Naive thymus-derived CD8-positive, alpha-beta T cell (primary cell): ENCODE measurements around the gene CCR4. TPM values are rescaled to one million over a fixed set of nuclear protein-coding genes. Genes with fewer than 3 reads are reported as not detected.
A peak's percentile ranks its signal among the peaks of the same experiment; 100 is the strongest.

Source experiments
- ATAC-seq, 2 donors: fragments of 150-1000 bp; cut with Tn5 transposase in 1 of 2; sonication (Bioruptor Pico), chemical (Tn5 transposase) in 1 of 2; 1 replicate in 1 of 2; 2 replicates in 1 of 2; pipeline ENCODE4 v1.10.0; 2021; ENCODE audit warnings: mild to moderate bottlenecking in 2 of 2, moderate library complexity in 2 of 2
- POLR2A ChIA-PET: fragments of 350-600 bp; sonication (Branson Sonifier 250); formaldehyde crosslinking; loops from one replicate; lab custom pipeline; 2021; ENCODE audit warnings: antibody characterized with exemption; lab: Charles Lee
- DNase-seq, 10 donors: peaks; one replicate each; pipeline versions ENCODE4 v3.0.0 to v3.0.0-alpha.2; 2020 to 2022
- H3K27ac Mint-ChIP-seq, 10 donors: one replicate each; pipeline ENCODE4 v1.8.0; 2020 to 2022; ENCODE audit warnings: mild to moderate bottlenecking in 10 of 10, mixed read lengths in 10 of 10, moderate library complexity in 4 of 10, inconsistent platforms in 1 of 10
- H3K27me3 Mint-ChIP-seq, 5 donors: one replicate each; pipeline ENCODE4 v1.8.0; 2021 to 2022; ENCODE audit warnings: mixed read lengths in 5 of 5
- H3K36me3 Mint-ChIP-seq, 3 donors: one replicate each; pipeline ENCODE4 v1.8.0; 2020 to 2022; ENCODE audit warnings: mixed read lengths in 3 of 3, mild to moderate bottlenecking in 2 of 3, inconsistent platforms in 1 of 3
- H3K4me1 Mint-ChIP-seq, 4 donors: one replicate each; pipeline ENCODE4 v1.8.0; 2021 to 2022; ENCODE audit warnings: mixed read lengths in 4 of 4
- H3K4me3 Mint-ChIP-seq, 10 donors: one replicate each; pipeline ENCODE4 v1.8.0; 2020 to 2022; ENCODE audit warnings: mild to moderate bottlenecking in 10 of 10, mixed read lengths in 10 of 10, moderate library complexity in 6 of 10, inconsistent platforms in 1 of 10
- H3K9me3 Mint-ChIP-seq, 9 donors: one replicate each; pipeline ENCODE4 v1.8.0; 2020 to 2022; ENCODE audit warnings: mixed read lengths in 9 of 9, mild to moderate bottlenecking in 3 of 9, inconsistent platforms in 1 of 9, moderate library complexity in 1 of 9
- polyA plus RNA-seq, 3 donors: library from polyadenylated mRNA; unstranded; fragments of 300-500 nt; fragmentation: Illumina TruSeq; gene quantifications; one replicate each; pipeline ENCODE4 v1.2.3, GENCODE V29; 2021
- total RNA-seq, 8 experiments: library from RNA in 2 of 8; stranded (reverse) in 2 of 8; gene quantifications; one replicate each; pipeline ENCODE4 v1.2.3 and lab custom pipeline; 2021 to 2026

CCR4 gene
- total and polyA plus RNA-seq, 5 experiments from 2014 or later, result 0.09 to 0.23 (median 0.13) TPM; not detected in 1

DNA sequence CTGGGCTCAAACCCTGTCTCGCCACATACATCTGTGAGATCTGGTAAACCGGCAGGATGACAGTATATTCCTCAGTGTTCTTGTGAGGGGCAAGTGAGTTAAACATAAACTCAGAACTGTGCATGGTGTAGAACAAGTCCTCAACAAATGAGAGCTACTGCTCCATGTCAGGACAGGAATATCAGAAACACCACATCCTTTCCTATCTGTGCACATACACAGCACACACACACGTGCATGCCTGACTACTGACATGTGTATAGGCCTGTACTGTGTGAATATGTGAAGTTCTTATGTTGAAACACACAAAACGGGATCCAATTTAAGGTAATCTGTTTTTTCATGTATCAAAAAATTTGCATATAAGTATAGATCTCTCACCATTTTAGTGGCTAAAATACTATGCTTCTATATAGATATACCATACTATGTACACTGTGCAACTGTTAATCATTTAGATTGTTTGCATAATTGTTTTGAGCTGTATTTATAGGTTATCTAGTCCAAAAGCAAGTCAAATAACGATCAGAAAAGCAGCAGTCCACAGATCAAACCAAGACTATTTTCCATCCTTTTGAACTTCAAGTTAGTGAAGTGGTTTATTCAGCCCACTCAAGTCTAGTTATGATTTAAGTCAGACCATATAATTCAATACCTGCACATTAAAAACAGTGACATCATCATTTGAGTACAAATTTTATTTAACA lies 44.8 kb downstream of the CCR4 start:
- POLR2A ChIA-PET, result interaction anchor here (0.7 kb wide), 1 partner anchor 12 kb away, joined by 3 read pairs; no protein-coding TSS in a partner anchor
- Mint-ChIP-seq H3K27ac (peak overlapping the region in 4 of 10 donors; percentile 4 to 45 (median 28)), H3K27me3 (no peaks in the 10 kb centered on the region), H3K4me1 (peaks cover 5 to 31% (median 12%) of the 10 kb centered on the region in 4 donors), H3K36me3 (peaks cover 0 to 16% (median 8%) of the 10 kb centered on the region in 3 donors), H3K4me3 (no peak overlapping the region), H3K9me3 (no peaks in the 10 kb centered on the region)
- no peak for ATAC-seq
- no peak for DNase-seq

DNA sequence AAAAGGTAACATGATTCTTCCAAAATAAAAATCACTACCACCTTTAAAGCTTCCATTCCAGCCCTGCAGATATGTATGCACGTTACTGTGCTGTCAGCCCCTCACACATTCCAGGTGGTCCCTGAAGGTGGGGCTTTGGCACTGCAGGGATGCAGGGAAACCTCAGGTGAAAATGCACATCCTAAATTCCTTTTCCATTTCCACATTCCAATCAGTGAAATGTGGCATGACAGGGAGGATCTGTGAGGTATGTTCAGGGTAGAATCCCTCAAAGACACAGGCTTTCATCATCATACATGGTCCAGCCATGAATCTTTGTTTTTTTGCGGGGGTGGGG lies 45.3 kb downstream of the CCR4 start:
- Mint-ChIP-seq H3K4me1 (peaks cover 5 to 33% (median 12%) of the 10 kb centered on the region in 4 donors), H3K4me3 (no peak overlapping the region), H3K27me3 (no peaks in the 10 kb centered on the region), H3K27ac (peak overlapping the region in 1 of 10 donors; percentile 45), H3K36me3 (peaks cover 0 to 17% (median 10%) of the 10 kb centered on the region in 3 donors), H3K9me3 (no peaks in the 10 kb centered on the region)
- DNase-seq (no peak), ATAC-seq (no peak)
- POLR2A ChIA-PET, result interaction anchor here (0.7 kb wide), 1 partner anchor 11 kb away, joined by 3 read pairs; no protein-coding TSS in a partner anchor

DNA sequence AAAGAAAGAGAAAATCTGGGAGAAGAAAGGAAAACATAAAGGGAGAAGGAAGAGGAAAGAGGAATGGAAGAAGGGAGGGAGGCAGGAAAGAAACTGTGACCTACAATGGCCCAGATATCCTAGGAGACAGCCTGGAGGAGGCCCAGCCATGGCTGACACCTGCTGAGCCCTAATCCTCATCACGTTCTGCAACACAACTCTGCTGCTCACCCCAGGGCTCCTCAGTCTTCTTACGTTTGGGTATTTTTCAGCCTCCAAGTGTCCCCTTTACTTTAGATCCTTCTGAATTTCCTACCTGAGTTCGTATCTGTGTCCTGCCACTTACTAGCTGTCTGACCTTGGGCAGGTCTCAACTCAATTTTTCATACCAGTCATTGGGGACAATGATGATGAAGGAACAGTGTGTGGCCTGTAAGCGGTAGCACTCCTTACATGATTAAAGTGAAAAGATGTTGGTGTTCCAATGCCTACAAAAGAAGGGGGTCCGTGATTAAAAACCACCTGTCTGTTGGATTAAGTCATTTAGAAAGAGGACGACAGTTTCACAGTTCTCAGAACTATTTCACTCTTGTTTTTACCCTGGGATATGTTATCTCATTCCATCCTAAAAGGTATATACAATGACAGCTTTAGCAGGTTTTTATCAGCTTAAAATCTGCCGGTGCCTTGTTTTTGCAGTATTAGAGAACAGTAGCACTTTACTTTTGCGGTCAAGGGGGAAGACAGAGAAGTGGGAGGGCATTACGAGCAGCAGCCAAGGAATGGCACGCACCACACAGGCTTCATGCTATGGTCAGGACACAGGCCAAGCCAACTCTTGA lies 47.4 kb downstream of the CCR4 start:
- H3K4me1 Mint-ChIP-seq, result peaks cover 5 to 30% (median 11%) of the 10 kb centered on the region in 4 donors
- no peaks in the 10 kb centered on the region for H3K27me3 Mint-ChIP-seq
- peaks cover 0 to 26% (median 13%) of the 10 kb centered on the region in 3 donors for H3K36me3 Mint-ChIP-seq
- ATAC-seq, result no peak
- no peak overlapping the region for H3K4me3 Mint-ChIP-seq
- peak overlapping the region in 5 of 10 donors; percentile 2 to 60 (median 21) for H3K27ac Mint-ChIP-seq
- POLR2A ChIA-PET, result no interaction called here
- DNase-seq, result no peak
- H3K9me3 Mint-ChIP-seq, result no peaks in the 10 kb centered on the region

DNA sequence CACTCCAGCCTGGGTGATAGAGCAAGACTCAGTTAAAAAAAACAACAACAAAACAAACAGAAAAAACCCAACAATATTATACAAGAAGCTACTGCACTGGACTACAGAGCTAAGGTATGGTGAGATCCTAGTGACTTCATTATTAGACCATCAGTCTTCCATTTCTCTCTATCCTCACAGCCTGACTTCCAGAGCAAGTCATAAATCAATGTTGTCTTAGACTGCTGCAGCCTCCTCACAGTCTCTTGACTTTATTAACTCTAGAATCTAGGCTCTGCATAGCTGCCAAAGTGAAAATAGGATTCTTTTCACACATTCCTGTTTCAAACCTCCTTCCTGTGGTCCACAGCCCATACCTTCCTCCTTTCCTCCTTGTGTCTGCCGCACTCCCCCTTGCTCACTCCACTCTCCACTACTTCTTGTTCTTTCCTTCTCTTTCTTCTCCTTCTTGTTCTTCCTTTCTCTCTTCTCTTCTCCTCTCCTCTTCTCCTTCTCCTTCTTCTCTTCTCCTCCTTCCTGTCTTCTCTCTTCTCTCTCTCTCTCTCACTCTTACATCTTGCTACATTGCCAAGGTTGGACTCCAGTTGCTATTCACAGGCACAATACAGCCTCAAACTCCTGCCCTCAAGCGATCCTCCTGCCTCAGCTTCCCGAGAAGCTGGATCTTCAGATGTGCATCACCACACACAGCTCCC lies 49.4 kb downstream of the CCR4 start:
- DNase-seq, result no peak
- POLR2A ChIA-PET, result no interaction called here
- no peak for ATAC-seq
- no peak overlapping the region for H3K4me3 Mint-ChIP-seq
- H3K4me1 Mint-ChIP-seq, result peaks cover 5 to 29% (median 11%) of the 10 kb centered on the region in 4 donors
- H3K27me3 Mint-ChIP-seq, result no peaks in the 10 kb centered on the region
- H3K27ac Mint-ChIP-seq, result peak overlapping the region in 2 of 10 donors; percentile 20 to 27
- H3K36me3 Mint-ChIP-seq, result peaks cover 0 to 31% (median 30%) of the 10 kb centered on the region in 3 donors
- H3K9me3 Mint-ChIP-seq, result no peaks in the 10 kb centered on the region

DNA sequence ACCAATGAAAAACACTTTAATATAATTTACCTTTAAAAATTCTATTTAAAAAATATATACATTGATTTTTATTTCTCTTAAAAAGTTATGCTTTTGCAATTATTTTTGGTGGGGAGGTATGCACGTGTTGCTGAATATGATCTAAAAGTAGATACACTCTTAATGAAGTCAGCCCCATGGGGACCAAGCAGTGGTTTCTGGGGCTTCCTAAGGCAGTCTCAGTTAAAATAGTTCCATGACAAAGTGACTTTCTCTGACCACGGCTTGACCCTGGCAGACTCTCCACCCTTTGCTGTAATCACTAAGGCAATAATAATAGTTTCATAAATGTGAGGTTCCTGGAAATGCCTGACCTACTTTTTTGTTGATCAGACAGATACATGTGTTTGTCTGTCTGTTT lies 50.4 kb downstream of the CCR4 start:
- POLR2A ChIA-PET, result no interaction called here
- no peak overlapping the region for H3K4me3 Mint-ChIP-seq
- H3K9me3 Mint-ChIP-seq, result no peaks in the 10 kb centered on the region
- H3K4me1 Mint-ChIP-seq, result peaks cover 3 to 21% (median 4%) of the 10 kb centered on the region in 4 donors
- no peaks in the 10 kb centered on the region for H3K27me3 Mint-ChIP-seq
- ATAC-seq (no peak), DNase-seq (no peak)
- H3K27ac Mint-ChIP-seq, result no peak overlapping the region
- H3K36me3 Mint-ChIP-seq, result peaks cover 0 to 35% (median 30%) of the 10 kb centered on the region in 3 donors

DNA sequence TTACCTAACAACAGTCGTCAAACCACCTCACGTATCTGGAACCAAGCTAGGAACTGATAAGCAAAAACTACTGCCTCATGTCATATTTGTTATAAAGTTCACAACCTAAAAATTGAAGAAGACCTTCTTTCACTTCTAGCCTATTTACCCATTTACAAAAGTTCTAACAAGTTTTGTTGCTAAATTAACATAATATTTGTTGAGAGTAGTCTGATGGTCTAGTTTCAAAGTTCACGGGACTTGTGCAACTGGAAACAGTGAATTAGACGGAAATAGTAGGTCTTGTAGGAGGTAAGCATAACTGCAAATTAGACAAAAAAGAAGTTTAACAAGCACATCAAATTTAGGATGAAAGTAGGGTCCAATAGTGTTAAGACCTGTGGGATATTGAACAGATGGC lies 51.9 kb downstream of the CCR4 start:
- Mint-ChIP-seq H3K4me1 (peaks cover 5 to 28% (median 8%) of the 10 kb centered on the region in 4 donors), H3K27me3 (no peaks in the 10 kb centered on the region), H3K36me3 (peaks cover 0 to 35% (median 30%) of the 10 kb centered on the region in 3 donors), H3K27ac (no peak overlapping the region), H3K9me3 (no peaks in the 10 kb centered on the region), H3K4me3 (no peak overlapping the region)
- POLR2A ChIA-PET, result no interaction called here
- ATAC-seq, result no peak
- no peak for DNase-seq

DNA sequence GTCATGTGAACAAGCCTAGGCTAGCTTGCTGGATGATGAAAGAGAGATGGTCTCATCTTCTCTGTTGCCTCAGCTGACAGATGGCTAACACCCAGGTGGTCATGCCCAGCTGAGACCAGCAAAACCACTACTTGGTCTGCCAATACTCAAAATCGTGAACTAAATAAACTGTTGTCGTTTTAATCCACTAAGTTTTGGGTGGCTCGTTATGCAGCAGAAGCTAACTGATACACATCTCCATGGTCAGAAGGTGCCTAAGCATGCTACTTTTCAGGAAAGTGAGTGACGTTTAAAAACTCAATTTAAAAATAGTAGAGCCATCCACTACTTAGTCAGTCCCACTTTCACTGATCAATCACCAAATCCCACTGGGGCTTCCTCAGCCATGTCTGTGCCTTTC lies 52.8 kb downstream of the CCR4 start:
- POLR2A ChIA-PET, result interaction anchor here (0.6 kb wide), 1 partner anchor 20 kb away, joined by 3 read pairs; no protein-coding TSS in a partner anchor
- ATAC-seq (no peak), DNase-seq (no peak)
- Mint-ChIP-seq H3K9me3 (no peaks in the 10 kb centered on the region), H3K4me3 (no peak overlapping the region), H3K4me1 (peaks cover 8 to 28% (median 14%) of the 10 kb centered on the region in 4 donors), H3K27me3 (no peaks in the 10 kb centered on the region), H3K36me3 (peaks cover 0 to 32% (median 22%) of the 10 kb centered on the region in 3 donors), H3K27ac (no peak overlapping the region)

DNA sequence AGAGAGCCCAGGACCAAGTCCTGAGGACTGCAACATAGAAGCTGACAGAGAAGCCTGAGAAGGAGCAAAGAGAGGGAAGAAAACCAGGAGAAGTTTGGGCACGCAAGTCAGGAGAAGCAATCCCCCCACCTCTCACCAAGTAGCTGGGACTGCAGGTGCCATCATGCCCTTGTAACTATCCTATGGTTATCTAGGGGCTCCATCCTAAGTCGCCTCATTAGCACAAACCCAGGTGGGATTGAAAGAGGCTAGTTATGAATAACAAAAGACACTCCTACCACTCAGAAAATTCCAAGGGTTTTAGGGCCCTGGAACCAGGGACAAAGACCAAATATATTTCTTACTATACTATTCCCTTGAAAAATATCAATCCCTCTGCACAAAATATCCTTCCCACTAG lies 53.5 kb downstream of the CCR4 start:
- Mint-ChIP-seq H3K36me3 (peaks cover 0 to 33% (median 20%) of the 10 kb centered on the region in 3 donors), H3K27ac (peak overlapping the region in 1 of 10 donors; percentile 22), H3K27me3 (no peaks in the 10 kb centered on the region), H3K4me3 (no peak overlapping the region), H3K9me3 (no peaks in the 10 kb centered on the region), H3K4me1 (peaks cover 8 to 29% (median 15%) of the 10 kb centered on the region in 4 donors)
- POLR2A ChIA-PET, result no interaction called here
- no peak for ATAC-seq
- DNase-seq, result no peak

Other genes starting within 250 kb of the CCR4 start
- gene TRIM71, start 133.6 kb upstream of the CCR4 start, total RNA-seq, result not detected
- gene TRIM71, start 133.6 kb upstream of the CCR4 start, polyA plus RNA-seq, result not detected
- gene GLB1, start 145.5 kb downstream of the CCR4 start, total RNA-seq, result 10 to 100 TPM; 18.7 to 27.0 TPM
- 10 to 100 TPM; 12.7 to 17.0 (median 16.3) TPM for gene GLB1, start 145.5 kb downstream of the CCR4 start, polyA plus RNA-seq
- 1 to 10 TPM; 6.9 TPM for gene TMPPE, start 145.5 kb downstream of the CCR4 start, total RNA-seq
- under 1 TPM; 0.14 to 0.77 (median 0.64) TPM for gene TMPPE, start 145.5 kb downstream of the CCR4 start, polyA plus RNA-seq
- gene CRTAP, start 162.4 kb downstream of the CCR4 start, total RNA-seq, result 10 to 100 TPM; 36.0 to 45.7 TPM
- gene CRTAP, start 162.4 kb downstream of the CCR4 start, polyA plus RNA-seq, result 10 to 100 TPM; 25.4 to 52.5 (median 36.0) TPM